Trophoblast cell (in vitro differentiated cells and primary cell): ENCODE measurements around the gene LITAF.

Experiments used
- DNase-seq, 2 donors: peaks; one replicate each; pipeline ENCODE4 v3.0.0-alpha.2; 2016
- H2AFZ ChIP-seq: 2 replicates; pipeline ENCODE4 v1.6.1; 2013; ENCODE audit warnings: low read length, moderate library complexity, mild to moderate bottlenecking; ENCODE audit not compliant: insufficient read depth, poor library complexity
- H2AK5ac ChIP-seq: 2 replicates; pipeline ENCODE4 v1.6.1; 2013; ENCODE audit warnings: mild to moderate bottlenecking, low read length
- H2BK120ac ChIP-seq: 2 replicates; pipeline ENCODE4 v1.6.1; 2013; ENCODE audit warnings: low read length, mild to moderate bottlenecking, moderate library complexity; ENCODE audit not compliant: insufficient read depth, poor library complexity
- H2BK12ac ChIP-seq: 2 replicates; pipeline ENCODE4 v1.6.1; 2013; ENCODE audit warnings: mild to moderate bottlenecking, low read length, moderate library complexity
- H2BK5ac ChIP-seq: 2 replicates; pipeline ENCODE4 v1.6.1; 2013; ENCODE audit warnings: low read length, low read depth, moderate library complexity, mild to moderate bottlenecking; ENCODE audit not compliant: poor library complexity
- H3K14ac ChIP-seq: 2 replicates; pipeline ENCODE4 v1.6.1; 2013; ENCODE audit warnings: mild to moderate bottlenecking, low read length
- H3K18ac ChIP-seq: 2 replicates; pipeline ENCODE4 v1.6.1; 2013; ENCODE audit warnings: mild to moderate bottlenecking, low read length
- H3K23ac ChIP-seq: 2 replicates; pipeline ENCODE4 v1.6.1; 2013; ENCODE audit warnings: low read length
- H3K27ac ChIP-seq: 2 replicates; pipeline ENCODE4 v1.5.1; 2013; ENCODE audit warnings: low read depth, mild to moderate bottlenecking, inconsistent platforms, low read length, moderate library complexity
- H3K27me3 ChIP-seq: 2 replicates; pipeline ENCODE4 v1.6.1; 2013; ENCODE audit warnings: inconsistent platforms, mild to moderate bottlenecking, low read length, moderate library complexity; ENCODE audit not compliant: insufficient read depth
- H3K36me3 ChIP-seq, 2 experiments: 1 replicate in 1 of 2; 2 replicates in 1 of 2; pipeline ENCODE4 v1.6.1; 2013; ENCODE audit warnings: low read length in 2 of 2, mild to moderate bottlenecking in 2 of 2, moderate library complexity in 1 of 2; ENCODE audit not compliant: insufficient read depth in 2 of 2, control insufficient read depth in 1 of 2
- H3K4ac ChIP-seq: 2 replicates; pipeline ENCODE4 v1.6.1; 2013; ENCODE audit warnings: low read depth, mild to moderate bottlenecking, low read length, moderate library complexity
- H3K4me1 ChIP-seq, 2 experiments: 1 replicate in 1 of 2; 2 replicates in 1 of 2; pipeline ENCODE4 v1.6.1; 2013; ENCODE audit warnings: low read length in 2 of 2, mild to moderate bottlenecking in 2 of 2, moderate library complexity in 1 of 2; ENCODE audit not compliant: insufficient read depth in 2 of 2, control insufficient read depth in 1 of 2
- H3K4me2 ChIP-seq: 2 replicates; pipeline ENCODE4 v1.6.1; 2013; ENCODE audit warnings: inconsistent platforms, mild to moderate bottlenecking, low read length, moderate library complexity
- H3K4me3 ChIP-seq: 2 replicates; pipeline ENCODE4 v1.5.1; 2013; ENCODE audit warnings: mild to moderate bottlenecking, low read depth, low read length, inconsistent platforms
- H3K79me1 ChIP-seq: one replicate; pipeline ENCODE4 v1.6.1; 2013; ENCODE audit warnings: low read length
- H3K79me2 ChIP-seq: 2 replicates; pipeline ENCODE4 v1.6.1; 2013; ENCODE audit warnings: low read length, mild to moderate bottlenecking; ENCODE audit not compliant: control insufficient read depth, insufficient read depth, poor library complexity
- H3K9ac ChIP-seq: 2 replicates; pipeline ENCODE4 v1.6.1; 2013; ENCODE audit warnings: mild to moderate bottlenecking, low read length
- H3K9me3 ChIP-seq: 2 replicates; pipeline ENCODE4 v1.6.1; 2013; ENCODE audit warnings: low read depth, mild to moderate bottlenecking, control low read depth, inconsistent platforms, low read length; ENCODE audit not compliant: insufficient read depth
- H4K12ac ChIP-seq: 2 replicates; pipeline ENCODE4 v1.6.1; 2013; ENCODE audit warnings: low read depth, mild to moderate bottlenecking, low read length, moderate library complexity
- H4K8ac ChIP-seq: 2 replicates; pipeline ENCODE4 v1.6.1; 2013; ENCODE audit warnings: low read depth, mild to moderate bottlenecking, low read length, moderate library complexity
- H4K91ac ChIP-seq: one replicate; pipeline ENCODE4 v1.6.1; 2013; ENCODE audit warnings: low read depth, mild to moderate bottlenecking, low read length, moderate library complexity
- WGBS: extraction: QIAGEN DNeasy Blood & Tissue Kit; methylation state at CpG from one replicate; pipeline ENCODE4 v1.1.7; 2013; ENCODE audit warnings: missing lambda C conversion rate; ENCODE audit not compliant: insufficient read length, insufficient coverage; ENCODE audit errors: extremely low coverage; 5-methylcytosine and 5-hydroxymethylcytosine counted together

LITAF gene

DNA sequence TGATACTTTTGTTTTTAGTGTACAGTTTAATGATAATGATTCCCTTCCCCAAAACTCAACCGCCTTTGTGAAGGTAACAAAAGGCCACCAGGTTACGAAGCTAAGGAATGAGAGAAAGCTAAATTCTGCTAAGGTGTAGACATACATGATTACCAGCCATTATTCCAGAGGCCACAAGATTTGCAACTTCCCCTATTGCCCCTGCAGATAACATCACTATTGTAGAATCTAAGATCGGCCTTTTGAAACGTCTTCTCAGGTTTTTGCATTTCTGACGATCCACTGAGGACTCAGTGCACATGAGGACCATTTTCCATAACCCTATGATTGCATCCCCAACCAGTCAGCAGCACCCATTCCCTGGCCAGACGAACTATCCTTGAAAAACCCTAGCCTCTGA is 47.6 kb upstream of the LITAF start:
- Histone ChIP-seq H3K18ac (no peak overlapping the region), H2BK5ac (no peak overlapping the region), H3K27ac (no peak overlapping the region), H3K4ac (no peak overlapping the region), H3K9me3 (no peaks in the 10 kb centered on the region), H3K36me3 (no peaks in the 10 kb centered on the region), H2BK12ac (no peak overlapping the region), H4K8ac (no peak overlapping the region), H3K79me2 (no peaks in the 10 kb centered on the region), H3K4me2 (no peak overlapping the region), H2AFZ (no peak overlapping the region), H2BK120ac (no peak overlapping the region), H4K91ac (no peak overlapping the region), H3K14ac (no peak overlapping the region), H3K4me1 (peaks cover 13 to 29% of the 10 kb centered on the region in 2 experiments), H3K23ac (no peak overlapping the region), H4K12ac (no peak overlapping the region), H3K27me3 (no peaks in the 10 kb centered on the region), H3K79me1 (peaks cover 17% of the 10 kb centered on the region), H3K9ac (no peak overlapping the region), H3K4me3 (no peak overlapping the region), H2AK5ac (no peak overlapping the region)
- peak; percentile 64 to 95 for DNase-seq
- no CpG with 5 or more reads among the region's 6 CpGs for WGBS

DNA sequence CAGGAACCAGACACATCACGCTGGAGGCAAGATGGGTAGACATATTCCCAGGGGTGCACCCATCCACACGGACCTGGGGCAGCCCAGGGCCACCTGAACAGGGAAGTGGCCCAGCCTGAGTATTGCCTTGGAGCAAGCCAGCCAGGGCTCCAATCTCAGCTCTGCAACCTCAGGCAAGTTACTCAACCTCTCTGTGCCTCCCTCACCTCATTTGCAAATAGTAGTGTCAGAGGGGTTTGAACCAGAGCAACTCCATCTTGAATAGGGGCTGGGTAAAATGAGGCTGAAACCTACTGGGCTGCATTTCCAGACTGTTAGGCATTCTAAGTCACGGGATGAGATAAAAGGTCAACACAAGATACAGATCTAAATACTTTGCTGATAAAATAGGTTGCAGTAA is 46.4 kb upstream of the LITAF start:
- no peaks in the 10 kb centered on the region for H3K27me3 ChIP-seq
- peak; percentile 68 to 87 for DNase-seq
- H3K36me3 ChIP-seq = no peaks in the 10 kb centered on the region
- H3K4me1 ChIP-seq = peaks cover 13 to 29% of the 10 kb centered on the region in 2 experiments
- no peak overlapping the region for H3K23ac ChIP-seq
- peak overlapping the region; percentile 40 for H3K14ac ChIP-seq
- no peak overlapping the region for H3K4ac ChIP-seq
- H4K8ac ChIP-seq = peak overlapping the region; percentile 23
- H2BK5ac ChIP-seq = peak overlapping the region; percentile 77
- peak overlapping the region; percentile 1 for H3K18ac ChIP-seq
- H3K79me1 ChIP-seq = peaks cover 19% of the 10 kb centered on the region
- no peak overlapping the region for H3K4me3 ChIP-seq
- H3K27ac ChIP-seq = peak overlapping the region; percentile 55
- H4K91ac ChIP-seq = peak overlapping the region; percentile 93
- no peak overlapping the region for H2BK12ac ChIP-seq
- H3K9ac ChIP-seq = no peak overlapping the region
- peak overlapping the region; percentile 13 for H4K12ac ChIP-seq
- H2AK5ac ChIP-seq = no peak overlapping the region
- no peak overlapping the region for H3K4me2 ChIP-seq
- peak overlapping the region; percentile 1 for H2AFZ ChIP-seq
- no peaks in the 10 kb centered on the region for H3K9me3 ChIP-seq
- no peaks in the 10 kb centered on the region for H3K79me2 ChIP-seq
- H2BK120ac ChIP-seq = peak overlapping the region; percentile 20
- WGBS = no CpG with 5 or more reads among the region's 3 CpGs

DNA sequence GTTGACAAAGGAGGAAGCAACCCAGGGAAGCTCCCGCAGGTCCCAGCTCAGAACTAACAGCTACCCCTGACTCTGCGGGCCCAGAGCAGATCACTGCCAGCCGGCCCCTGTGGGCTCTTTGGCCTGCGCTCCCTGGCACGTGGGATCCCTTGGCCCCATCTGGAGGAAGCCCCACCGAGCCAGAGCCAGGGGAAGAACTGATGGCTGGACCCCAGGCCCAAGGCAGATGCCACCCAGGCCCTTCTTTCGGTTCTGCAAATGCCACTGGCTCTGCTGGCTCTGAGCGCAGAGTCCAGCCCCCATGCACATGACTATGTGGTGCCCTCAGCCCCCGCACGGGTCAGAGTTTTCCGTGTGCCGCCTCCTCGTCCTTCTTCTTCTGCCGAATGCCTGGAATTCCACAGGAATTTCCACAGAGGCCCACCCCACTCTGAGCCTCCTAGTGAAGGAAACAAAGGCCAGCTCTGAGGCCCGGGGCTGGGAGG is 45.8 kb upstream of the LITAF start:
- Histone ChIP-seq H4K8ac (peak overlapping the region; percentile 59), H4K91ac (peak overlapping the region; percentile 93), H2BK120ac (peak overlapping the region; percentile 49), H3K27ac (peak overlapping the region; percentile 55), H3K4me3 (no peak overlapping the region), H3K9ac (no peak overlapping the region), H3K27me3 (no peaks in the 10 kb centered on the region), H3K4ac (peak overlapping the region; percentile 16), H3K23ac (no peak overlapping the region), H3K4me2 (no peak overlapping the region), H4K12ac (no peak overlapping the region), H3K14ac (peak overlapping the region; percentile 34), H2AK5ac (peak overlapping the region; percentile 26), H3K36me3 (no peaks in the 10 kb centered on the region), H3K18ac (peak overlapping the region; percentile 34), H2AFZ (peak overlapping the region; percentile 32), H3K9me3 (no peaks in the 10 kb centered on the region), H3K79me1 (peaks cover 19% of the 10 kb centered on the region), H2BK5ac (peak overlapping the region; percentile 77), H2BK12ac (peak overlapping the region; percentile 50), H3K79me2 (no peaks in the 10 kb centered on the region), H3K4me1 (peaks cover 13 to 29% of the 10 kb centered on the region in 2 experiments)
- no CpG with 5 or more reads among the region's 15 CpGs for WGBS
- peak; percentile 89 to 95 for DNase-seq

DNA sequence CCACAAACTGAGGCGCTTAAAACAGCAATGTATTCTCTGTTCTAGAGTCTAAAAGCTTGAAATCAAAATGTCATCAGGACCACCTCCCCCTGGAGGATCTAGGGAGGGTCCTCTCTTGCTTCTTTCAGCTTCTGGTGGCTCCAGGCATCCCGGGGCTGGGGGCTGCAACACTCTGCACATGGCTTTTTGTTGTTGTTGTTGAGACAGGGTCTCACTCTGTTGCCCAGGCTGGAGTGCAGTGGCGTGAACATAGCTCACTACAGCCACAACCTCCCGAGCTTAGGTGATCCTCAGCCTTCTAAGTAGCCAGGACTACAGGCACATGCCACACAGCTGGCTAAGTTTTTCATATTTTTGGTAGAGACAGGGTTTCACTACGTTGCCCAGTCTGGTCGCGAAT is 44.5 kb upstream of the LITAF start:
- Histone ChIP-seq H3K9me3 (peaks cover 1% of the 10 kb centered on the region), H3K23ac (no peak overlapping the region), H4K12ac (no peak overlapping the region), H3K36me3 (no peaks in the 10 kb centered on the region), H3K27ac (no peak overlapping the region), H3K9ac (no peak overlapping the region), H2BK5ac (no peak overlapping the region), H3K4me3 (no peak overlapping the region), H3K4ac (no peak overlapping the region), H2BK120ac (no peak overlapping the region), H3K4me2 (no peak overlapping the region), H2BK12ac (no peak overlapping the region), H3K14ac (no peak overlapping the region), H3K27me3 (no peaks in the 10 kb centered on the region), H2AK5ac (no peak overlapping the region), H4K8ac (no peak overlapping the region), H3K79me1 (peaks cover 19% of the 10 kb centered on the region), H2AFZ (no peak overlapping the region), H3K4me1 (peaks cover 19 to 33% of the 10 kb centered on the region in 2 experiments), H3K18ac (no peak overlapping the region), H3K79me2 (no peaks in the 10 kb centered on the region), H4K91ac (no peak overlapping the region)
- no CpG with 5 or more reads among the region's 7 CpGs for WGBS
- no peak for DNase-seq
